DOHH2 (cell line): ENCODE data around the gene MAJIN.

Experiments used
- EZH2phosphoT487 ChIP-seq: fragments of 200-600 bp; sonication (generic); IDR thresholded peaks from 2 replicates; pipeline ENCODE4 v1.6.1; 2017; ENCODE audit warnings: borderline replicate concordance, mild to moderate bottlenecking, antibody characterized with exemption, low read length, moderate library complexity, mixed read lengths
- TF ChIP-seq, protein P1 (sequence below): fragments of 200-600 bp; sonication (generic); IDR thresholded peaks from one replicate; pipeline ENCODE4 v1.5.1; 2014; ENCODE audit warnings: antibody characterized with exemption, mild to moderate bottlenecking, low read depth, low read length; ENCODE audit not compliant: poor library complexity, severe bottlenecking

- TF ChIP-seq, protein P1, sequence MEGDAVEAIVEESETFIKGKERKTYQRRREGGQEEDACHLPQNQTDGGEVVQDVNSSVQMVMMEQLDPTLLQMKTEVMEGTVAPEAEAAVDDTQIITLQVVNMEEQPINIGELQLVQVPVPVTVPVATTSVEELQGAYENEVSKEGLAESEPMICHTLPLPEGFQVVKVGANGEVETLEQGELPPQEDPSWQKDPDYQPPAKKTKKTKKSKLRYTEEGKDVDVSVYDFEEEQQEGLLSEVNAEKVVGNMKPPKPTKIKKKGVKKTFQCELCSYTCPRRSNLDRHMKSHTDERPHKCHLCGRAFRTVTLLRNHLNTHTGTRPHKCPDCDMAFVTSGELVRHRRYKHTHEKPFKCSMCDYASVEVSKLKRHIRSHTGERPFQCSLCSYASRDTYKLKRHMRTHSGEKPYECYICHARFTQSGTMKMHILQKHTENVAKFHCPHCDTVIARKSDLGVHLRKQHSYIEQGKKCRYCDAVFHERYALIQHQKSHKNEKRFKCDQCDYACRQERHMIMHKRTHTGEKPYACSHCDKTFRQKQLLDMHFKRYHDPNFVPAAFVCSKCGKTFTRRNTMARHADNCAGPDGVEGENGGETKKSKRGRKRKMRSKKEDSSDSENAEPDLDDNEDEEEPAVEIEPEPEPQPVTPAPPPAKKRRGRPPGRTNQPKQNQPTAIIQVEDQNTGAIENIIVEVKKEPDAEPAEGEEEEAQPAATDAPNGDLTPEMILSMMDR: no peak
- no peak for TF ChIP-seq EZH2phosphoT487
Measured at GRCh38 chr11:64923151-64923661, 48.7 kb downstream of the MAJIN start.
